Activated CD8-positive, alpha-beta memory T cell treated with anti-CD3 and anti-CD28 coated beads for 4 hours (primary cell): Measurements from ENCODE around the gene LRRK2.
"Not testable (repeated sequence)": the region's sequence is repeated elsewhere in the genome, so short reads cannot be mapped to it uniquely, and the experiment has no call there.

Source experiments
- DNase-seq, 2 donors: peaks; one replicate each; pipeline ENCODE4 v3.0.0-alpha.2; 2020; ENCODE audit warnings: low read depth in 2 of 2

The LRRK2 gene

GRCh38 chr12:40212566-40212965 lies 12.2 kb upstream of the LRRK2 start:
- no peak for DNase-seq

- DNase-seq, result no peak
Measured at GRCh38 chr12:40215982-40216381, 8.8 kb upstream of the LRRK2 start.

- DNase-seq, result no peak
Measured at GRCh38 chr12:40216516-40217288, 8.1 kb upstream of the LRRK2 start.

GRCh38 chr12:40219760-40220159 lies 5.0 kb upstream of the LRRK2 start:
- no peak for DNase-seq

- no peak for DNase-seq
Measured at GRCh38 chr12:40222247-40222646, 2.5 kb upstream of the LRRK2 start.

- no peak for DNase-seq
Measured at GRCh38 chr12:40223646-40224045, 1.2 kb upstream of the LRRK2 start.

GRCh38 chr12:40225337-40225983 lies 663 bp downstream of the LRRK2 start:
- DNase-seq, result no peak

- no peak for DNase-seq
Measured at GRCh38 chr12:40225984-40226602, 1.3 kb downstream of the LRRK2 start.

- DNase-seq, result no peak
Measured at GRCh38 chr12:40226705-40227104, 1.9 kb downstream of the LRRK2 start.

GRCh38 chr12:40227447-40227846 lies 2.6 kb downstream of the LRRK2 start:
- DNase-seq, result no peak

- DNase-seq, result no peak
Measured at GRCh38 chr12:40228727-40229126, 3.9 kb downstream of the LRRK2 start.

GRCh38 chr12:40229690-40230651 lies 5.2 kb downstream of the LRRK2 start:
- DNase-seq, result no peak

GRCh38 chr12:40232602-40233001 lies 7.8 kb downstream of the LRRK2 start:
- no peak for DNase-seq

- DNase-seq, result no peak
Measured at GRCh38 chr12:40233741-40234367, 9.1 kb downstream of the LRRK2 start.

GRCh38 chr12:40236357-40236850 lies 11.6 kb downstream of the LRRK2 start:
- no peak for DNase-seq

- no peak for DNase-seq
Measured at GRCh38 chr12:40238266-40238902, 13.6 kb downstream of the LRRK2 start.

GRCh38 chr12:40238979-40239378 lies 14.2 kb downstream of the LRRK2 start:
- no peak for DNase-seq

- no peak for DNase-seq
Measured at GRCh38 chr12:40240779-40241178, 16.0 kb downstream of the LRRK2 start.

- DNase-seq, result no peak
Measured at GRCh38 chr12:40241741-40242140, 16.9 kb downstream of the LRRK2 start.

GRCh38 chr12:40244526-40245156 lies 19.8 kb downstream of the LRRK2 start:
- not testable (repeated sequence) for DNase-seq
